ENCODE measurements around the gene KRT25. TPM values are rescaled to one million over a fixed set of nuclear protein-coding genes. Genes with fewer than 3 reads are reported as not detected.

The KRT25 gene
- total and polyA plus RNA-seq, 2 donors (not counting 3 experiments of a cell fraction or from before 2014, with no cell fraction given): not detected

DNA sequence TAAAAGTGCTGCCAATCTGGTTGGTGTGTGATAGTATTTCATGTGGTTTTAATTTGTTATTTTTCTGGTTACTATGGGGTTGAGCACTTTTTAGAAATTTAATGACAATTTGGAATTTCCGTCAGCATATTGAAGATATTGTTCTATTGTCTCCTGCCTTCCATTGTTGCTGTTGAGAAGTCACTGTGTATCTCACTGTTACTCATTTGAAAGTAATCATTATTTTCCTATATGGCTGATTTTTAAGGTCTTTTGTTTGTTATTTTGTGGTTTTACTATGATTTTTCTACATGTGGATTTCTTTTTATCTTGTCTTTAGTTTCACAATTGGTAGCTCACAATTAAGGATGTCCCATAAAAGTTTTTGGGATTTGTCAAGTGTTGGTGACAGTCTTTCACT, 8.6 kb upstream of the KRT25 start:
- no peak overlapping the region for H3K9ac ChIP-seq (replicated peaks; ENCODE audit: extremely low read depth, insufficient read depth, low read length)
- FAIRE-seq (no peak), DNase-seq (ENCODE audit: low read depth, low spot score) (no peak)
- no peak overlapping the region for H3K4me3 ChIP-seq (replicated peaks in 1 of 3; ENCODE audit: insufficient read depth in 1 of 3, low read depth in 1 of 3, low read length in 3 of 3)
- H3K4me1 ChIP-seq (ENCODE audit: control insufficient read depth, extremely low read depth, insufficient read depth, low read length): no peaks in the 10 kb centered on the region
- no peaks in the 10 kb centered on the region for H4K20me1 ChIP-seq (replicated peaks; ENCODE audit: control insufficient read depth, extremely low read depth, insufficient read depth, low read length)
- intact Hi-C loops (cut with micrococcal nuclease): no loop called here
- no peaks in the 10 kb centered on the region for H3K79me2 ChIP-seq (ENCODE audit: control insufficient read depth, insufficient read depth, low read length)
- CTCF ChIA-PET: no interaction called here
- no peaks in the 10 kb centered on the region for H3K36me3 ChIP-seq (ENCODE audit: control insufficient read depth in 2 of 2, extremely low read depth in 1 of 2, insufficient read depth in 2 of 2, low read length in 2 of 2)
- TF ChIP-seq, protein P1, sequence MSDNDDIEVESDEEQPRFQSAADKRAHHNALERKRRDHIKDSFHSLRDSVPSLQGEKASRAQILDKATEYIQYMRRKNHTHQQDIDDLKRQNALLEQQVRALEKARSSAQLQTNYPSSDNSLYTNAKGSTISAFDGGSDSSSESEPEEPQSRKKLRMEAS (IDR thresholded peaks at IDR 0.05; ENCODE audit: insufficient read depth, insufficient read length): no peak
- TF ChIP-seq POLR2AphosphoS5 (IDR thresholded peaks at IDR 0.05; ENCODE audit: insufficient read depth, low read depth, low read length): no peak
- TF ChIP-seq JUN (IDR thresholded peaks at IDR 0.05; ENCODE audit: borderline replicate concordance, insufficient read depth, insufficient read length, low read depth): no peak
- TF ChIP-seq EZH2 (IDR thresholded peaks at IDR 0.05; ENCODE audit: borderline replicate concordance, low read depth, low read length, severe bottlenecking): no peak
- TF ChIP-seq, protein P2, sequence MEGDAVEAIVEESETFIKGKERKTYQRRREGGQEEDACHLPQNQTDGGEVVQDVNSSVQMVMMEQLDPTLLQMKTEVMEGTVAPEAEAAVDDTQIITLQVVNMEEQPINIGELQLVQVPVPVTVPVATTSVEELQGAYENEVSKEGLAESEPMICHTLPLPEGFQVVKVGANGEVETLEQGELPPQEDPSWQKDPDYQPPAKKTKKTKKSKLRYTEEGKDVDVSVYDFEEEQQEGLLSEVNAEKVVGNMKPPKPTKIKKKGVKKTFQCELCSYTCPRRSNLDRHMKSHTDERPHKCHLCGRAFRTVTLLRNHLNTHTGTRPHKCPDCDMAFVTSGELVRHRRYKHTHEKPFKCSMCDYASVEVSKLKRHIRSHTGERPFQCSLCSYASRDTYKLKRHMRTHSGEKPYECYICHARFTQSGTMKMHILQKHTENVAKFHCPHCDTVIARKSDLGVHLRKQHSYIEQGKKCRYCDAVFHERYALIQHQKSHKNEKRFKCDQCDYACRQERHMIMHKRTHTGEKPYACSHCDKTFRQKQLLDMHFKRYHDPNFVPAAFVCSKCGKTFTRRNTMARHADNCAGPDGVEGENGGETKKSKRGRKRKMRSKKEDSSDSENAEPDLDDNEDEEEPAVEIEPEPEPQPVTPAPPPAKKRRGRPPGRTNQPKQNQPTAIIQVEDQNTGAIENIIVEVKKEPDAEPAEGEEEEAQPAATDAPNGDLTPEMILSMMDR (IDR thresholded peaks at IDR 0.05; ENCODE audit: extremely low read depth in 1 of 2, insufficient read depth in 1 of 2, low read depth in 1 of 2, low read length in 2 of 2): no peak
- no peak for TF ChIP-seq MYC (IDR thresholded peaks at IDR 0.05; ENCODE audit: low read depth, low read length)
- TF ChIP-seq FOS (IDR thresholded peaks at IDR 0.05; ENCODE audit: borderline replicate concordance, insufficient read depth, low read length): no peak
- TF ChIP-seq GATA2 (IDR thresholded peaks at IDR 0.05; ENCODE audit: insufficient read depth, insufficient read length, low read depth, low read length): no peak
- no peak for TF ChIP-seq POLR2A (IDR thresholded peaks at IDR 0.05; ENCODE audit: low read depth, low read length)
- no peaks in the 10 kb centered on the region for H3K9me1 ChIP-seq (replicated peaks; ENCODE audit: control insufficient read depth, extremely low read depth, insufficient read depth, low read length)
- no peaks in the 10 kb centered on the region for H3K9me3 ChIP-seq (replicated peaks; ENCODE audit: control insufficient read depth, insufficient read depth, low read length)
- BruUV-seq (replicated peaks): no TSS peak
- dilution Hi-C loops (cut with MboI; ENCODE audit: extremely low pct_ligation_motif_present, low sequenced_read_pairs): no loop called here
- POLR2A ChIA-PET: no interaction called here
- no peak overlapping the region for H3K4me2 ChIP-seq (ENCODE audit: insufficient read depth, low read length)
- peaks cover 2 to 5% of the 10 kb centered on the region in 2 experiments for H3K27me3 ChIP-seq (ENCODE audit: control insufficient read depth in 2 of 2, insufficient read depth in 2 of 2, low read length in 2 of 2)
- no peak overlapping the region for H2AFZ ChIP-seq (ENCODE audit: low read depth, low read length)
- H3K27ac ChIP-seq (ENCODE audit: insufficient read depth, low read depth, low read length): no peak overlapping the region

Measured in endothelial cell of umbilical vein (primary cell).